ENCODE data around the gene RBM45. TPM values are rescaled to one million over a fixed set of nuclear protein-coding genes. Genes with fewer than 3 reads are reported as not detected.
A peak's percentile ranks its signal among the peaks of the same experiment; 100 is the strongest.

The RBM45 gene
- total RNA-seq, 4 donors from 2014 or later: 13.8 to 28.1 (median 22.8) TPM

GRCh38 chr2:178111743-178112142, 494 bp upstream of the RBM45 start:
- H3K36me3 ChIP-seq: no peaks in the 10 kb centered on the region
- H3K4me3 ChIP-seq: peak overlapping the region in 2 of 4 donors; percentile 68 to 78
- H3K4me1 ChIP-seq: peaks cover 0 to 11% (median 0%) of the 10 kb centered on the region in 4 donors
- H3K27me3 ChIP-seq: no peaks in the 10 kb centered on the region
- H3K9me3 ChIP-seq: no peaks in the 10 kb centered on the region
- TF ChIP-seq CTCF (IDR thresholded peaks at IDR 0.05): no peak
- TF ChIP-seq POLR2A (IDR thresholded peaks at IDR 0.05): no peak
- no peak for DNase-seq
- H3K27ac ChIP-seq: peak overlapping the region in 2 of 4 donors; percentile 76 to 77

DNA sequence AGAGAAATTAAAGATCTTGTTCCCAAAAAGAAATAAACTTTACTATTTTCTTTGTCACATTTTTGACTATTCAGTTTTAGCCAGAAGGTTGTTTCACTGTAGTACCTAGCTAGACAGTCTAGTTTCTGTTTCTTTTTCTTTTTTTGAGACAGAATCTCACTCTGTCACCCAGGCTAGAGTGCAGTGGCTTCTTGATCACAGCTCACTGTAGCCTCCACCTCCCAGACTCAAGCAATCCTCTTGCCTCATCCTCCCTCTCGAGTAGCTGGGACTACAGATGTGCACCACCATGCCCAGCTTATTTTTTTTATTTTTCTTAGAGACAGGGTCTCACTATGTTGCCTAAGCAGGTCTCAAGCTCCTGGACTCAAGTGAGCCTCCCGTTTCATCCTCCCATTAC, 2.2 kb downstream of the RBM45 start:
- H3K4me1 ChIP-seq: peaks cover 0 to 11% (median 0%) of the 10 kb centered on the region in 4 donors
- H3K36me3 ChIP-seq: peaks cover 0 to 16% (median 0%) of the 10 kb centered on the region in 3 donors
- no peak overlapping the region for H3K27ac ChIP-seq
- H3K27me3 ChIP-seq: no peaks in the 10 kb centered on the region
- H3K9me3 ChIP-seq: no peaks in the 10 kb centered on the region
- no peak for DNase-seq
- TF ChIP-seq CTCF (IDR thresholded peaks at IDR 0.05): no peak
- TF ChIP-seq POLR2A (IDR thresholded peaks at IDR 0.05): no peak
- no peak overlapping the region for H3K4me3 ChIP-seq

GRCh38 chr2:178115271-178115670, 3.0 kb downstream of the RBM45 start:
- no peak overlapping the region for H3K4me3 ChIP-seq
- H3K4me1 ChIP-seq: peaks cover 0 to 11% (median 0%) of the 10 kb centered on the region in 4 donors
- no peak overlapping the region for H3K27ac ChIP-seq
- no peak for DNase-seq
- no peaks in the 10 kb centered on the region for H3K27me3 ChIP-seq
- no peaks in the 10 kb centered on the region for H3K9me3 ChIP-seq
- TF ChIP-seq POLR2A (IDR thresholded peaks at IDR 0.05) (no peak), CTCF (IDR thresholded peaks at IDR 0.05) (no peak)
- peaks cover 0 to 24% (median 0%) of the 10 kb centered on the region in 3 donors for H3K36me3 ChIP-seq

DNA sequence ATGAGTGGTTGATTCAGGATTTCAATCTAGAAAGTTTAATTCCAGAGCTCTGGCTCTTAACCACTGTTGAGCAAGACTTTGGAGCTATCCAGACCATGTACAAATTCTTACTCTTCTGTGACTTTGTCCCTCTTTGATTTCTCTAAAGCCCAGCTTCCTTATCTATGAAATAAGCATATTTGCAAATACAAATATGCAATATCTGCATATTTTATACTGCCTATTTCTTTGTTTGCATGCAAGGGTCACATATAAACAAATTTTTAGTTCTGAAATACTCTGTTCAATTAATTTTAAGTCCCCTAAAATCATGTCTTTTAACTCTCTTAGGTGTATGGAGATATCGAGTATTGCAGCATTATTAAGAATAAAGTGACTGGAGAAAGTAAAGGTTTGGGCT, 5.5 kb downstream of the RBM45 start:
- H3K4me3 ChIP-seq: no peak overlapping the region
- TF ChIP-seq POLR2A (IDR thresholded peaks at IDR 0.05): no peak
- TF ChIP-seq CTCF (IDR thresholded peaks at IDR 0.05): no peak

DNA sequence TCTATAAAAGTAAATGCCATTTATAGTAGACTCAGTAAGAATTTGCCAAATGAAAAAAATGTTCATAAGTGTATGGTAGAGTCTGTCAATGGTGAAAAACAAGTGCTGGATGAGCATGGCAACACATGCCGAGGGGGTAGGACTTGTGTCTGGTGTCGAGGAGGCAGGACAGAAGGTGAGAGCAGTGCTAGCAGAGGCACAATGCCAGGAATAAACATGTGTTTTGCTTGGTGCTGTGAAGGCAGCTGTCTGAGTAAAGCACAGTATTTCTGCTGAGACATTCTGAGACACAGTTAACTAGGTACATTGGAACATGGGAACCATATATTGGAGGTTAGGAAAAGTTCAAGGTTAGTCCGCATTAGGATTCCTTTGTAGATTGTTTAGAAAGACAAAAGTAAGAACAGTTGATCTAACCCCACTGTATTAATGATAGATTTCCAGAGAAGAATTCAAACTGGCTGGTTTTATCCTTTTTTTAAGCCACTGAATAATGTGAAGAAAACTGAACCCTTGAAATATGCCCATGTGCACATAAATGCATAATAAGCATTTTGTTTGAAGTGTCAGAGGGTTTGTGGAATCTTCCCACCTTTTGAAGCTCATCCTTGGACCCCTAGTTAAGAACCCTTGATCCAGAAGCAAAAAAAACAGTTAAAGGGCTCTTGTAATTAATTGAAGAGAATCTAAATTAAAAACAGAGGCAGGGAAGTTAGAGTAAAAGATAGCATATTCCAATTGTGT, 7.1 kb downstream of the RBM45 start:
- Histone ChIP-seq H3K9me3 (no peaks in the 10 kb centered on the region), H3K4me1 (no peaks in the 10 kb centered on the region), H3K27ac (no peak overlapping the region), H3K4me3 (no peak overlapping the region), H3K27me3 (no peaks in the 10 kb centered on the region), H3K36me3 (peaks cover 0 to 50% (median 0%) of the 10 kb centered on the region in 3 donors)
- no peak for DNase-seq
- TF ChIP-seq CTCF (IDR thresholded peaks at IDR 0.05): no peak
- no peak for TF ChIP-seq POLR2A (IDR thresholded peaks at IDR 0.05)

More for the DNA sequence above, 5.5 kb downstream of the RBM45 start:
- Histone ChIP-seq H3K27ac (no peak overlapping the region), H3K27me3 (no peaks in the 10 kb centered on the region), H3K4me1 (peaks cover 0 to 11% (median 0%) of the 10 kb centered on the region in 4 donors), H3K9me3 (no peaks in the 10 kb centered on the region), H3K36me3 (peaks cover 0 to 41% (median 0%) of the 10 kb centered on the region in 3 donors)
- DNase-seq: no peak

Data from Peyer's patch (tissue), 4 donors.